Heart right ventricle (tissue), 16 donors: Measurements from ENCODE around the gene LRP6. TPM values are rescaled to one million over a fixed set of nuclear protein-coding genes. Genes with fewer than 3 reads are reported as not detected.

Experiments
- ATAC-seq, 8 donors: fragments of 200-7000 bp; cut with Tn5 transposase; one replicate each; pipeline ENCODE4 v1.9.1; 2020; ENCODE audit warnings: mild to moderate bottlenecking in 8 of 8, moderate library complexity in 8 of 8, moderate number of reproducible peaks in 1 of 8
- DNase-seq, 2 donors: peaks; one replicate each; pipeline ENCODE4 v3.0.0-alpha.2; 2020
- H3K27ac ChIP-seq, 10 donors: fragments of 200-600 bp; sonication (generic) in 2 of 10; one replicate each; pipeline versions ENCODE4 v1.5.0 to v1.8.0; 2020 to 2022; ENCODE audit warnings: mild to moderate bottlenecking in 3 of 10
- H3K27me3 ChIP-seq, 7 donors: fragments of 200-600 bp; one replicate each; pipeline ENCODE4 v1.8.0; 2021 to 2022; ENCODE audit warnings: mild to moderate bottlenecking in 2 of 7
- H3K36me3 ChIP-seq, 9 donors: fragments of 200-600 bp; sonication (generic) in 1 of 9; one replicate each; pipeline versions ENCODE4 v1.5.0 to v1.8.0; 2020 to 2022; ENCODE audit warnings: mild to moderate bottlenecking in 2 of 9
- H3K4me1 ChIP-seq, 9 donors: fragments of 200-600 bp; sonication (generic) in 1 of 9; one replicate each; pipeline versions ENCODE4 v1.5.0 to v1.8.0; 2020 to 2022; ENCODE audit warnings: mild to moderate bottlenecking in 4 of 9
- H3K4me3 ChIP-seq, 10 donors: fragments of 200-600 bp; sonication (generic) in 2 of 10; one replicate each; pipeline versions ENCODE4 v1.5.0 to v1.8.0; 2020 to 2022; ENCODE audit warnings: mild to moderate bottlenecking in 7 of 10, moderate library complexity in 2 of 10
- H3K9me3 ChIP-seq, 11 donors: fragments of 200-600 bp in 10 of 11; sonication (generic) in 2 of 11; one replicate each; pipeline versions ENCODE4 v1.5.0 to v1.8.0; 2013 to 2022; ENCODE audit warnings: mild to moderate bottlenecking in 2 of 11, control low read depth in 1 of 11, moderate library complexity in 1 of 11
- WGBS, 2 donors: extraction: QIAGEN DNeasy Blood & Tissue Kit; methylation state at CpG; one replicate each; pipeline ENCODE4 v1.1.7; 2013; ENCODE audit warnings: inconsistent platforms in 1 of 2; 5-methylcytosine and 5-hydroxymethylcytosine counted together
- intact Hi-C, 10 donors: fragments of 100-400 bp; cut with DNase I; formaldehyde crosslinking; loops; one replicate each; pipeline versions ENCODE4 v1.11.1 to v1.14.2; 2022
- polyA plus RNA-seq, 2 donors: library from polyadenylated mRNA; stranded (reverse); fragments of 200-250 nt; gene quantifications; one replicate each; pipeline ENCODE4 v1.2.3, GENCODE V29; 2013
- total RNA-seq, 10 donors: library from RNA; stranded (reverse); fragmentation: NEBNext Ultra II Directional in 3 of 10; extraction: Animal tissue kit (Norgen Biotek cat#: 25700) in 3 of 10; gene quantifications; one replicate each; pipeline versions ENCODE4 v1.2.1 to v1.2.4, GENCODE V29; 2021 to 2023
- TF ChIP-seq, protein P1 (sequence below), 9 donors: fragments of 200-600 bp; sonication (generic) in 2 of 9; IDR thresholded peaks; one replicate each; pipeline versions ENCODE4 v1.5.0 to v1.8.0; 2021 to 2022; ENCODE audit warnings: antibody characterized with exemption in 9 of 9, mild to moderate bottlenecking in 5 of 9, moderate library complexity in 1 of 9
- donor health status: Arrhythmogenic right ventricular cardiomyopathy.
- donor health status: ischemic (EF 13 %, LVEDD 7.1; RV severe dilation, severe dysfunction).
- donor health status: healthy with polysubstance abuse.
- donor health status: DM: no; HTN: yes; CAD: no.
- donor health status: DM: no; HTN: no; CAD: no.
- donor health status: ischemic (EF 25% LVEDD 6.9; RV normal size, moderate dysfunction).
- donor health status: ischemic (EF 25% LVEDD 5.7; RV mildly dilated, moderate dysfunction).
- donor health status: healthy.
- donor health status: DM: yes; HTN: yes; CAD: no.
- donor health status: Ischemic cardiomyopathy.
- donor health status: ischemic (EF 35%, LVEDD 5.7; RV mildly dilated, moderate dysfunction).
- donor health status: nonischemic (EF 11% LVEDD 7.7; RV severe dilation, severe dysfunction).
- donor health status: DM: yes; HTN: yes; CAD: no.
- donor health status: PGD.
- donor health status: ischemic (EF 29% LVEDD 5.4; RV normal size, mild dysfunction).
- donor health status: nonischemic (EF 23%, LVEDD 6.1; RV moderate dilation, normal function).

LRP6 gene
- total and polyA plus RNA-seq, 12 donors = 3.1 to 31.1 (median 24.8) TPM

DNA sequence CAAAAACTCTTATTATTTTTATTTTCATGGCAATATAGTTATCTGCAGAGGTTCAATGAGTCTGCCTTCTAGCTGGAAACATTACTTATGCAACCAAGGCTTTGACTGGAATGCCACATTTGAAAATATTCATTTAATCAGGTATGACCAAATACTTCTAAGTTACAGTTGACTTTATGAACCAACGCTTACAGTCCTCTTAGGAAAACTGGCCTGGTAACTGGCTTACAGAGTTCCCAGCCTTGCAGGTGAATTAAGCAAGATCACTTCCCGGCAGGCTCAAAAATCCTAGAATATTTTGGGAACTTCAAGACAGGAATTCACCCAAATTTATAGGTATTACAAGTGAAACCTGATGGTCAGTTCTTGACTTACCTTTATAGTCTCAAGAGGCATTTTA lies 12.3 kb downstream of the LRP6 start:
- DNase-seq (no peak), ATAC-seq (no peak)
- intact Hi-C loops = no loop called here
- TF ChIP-seq, protein P1, sequence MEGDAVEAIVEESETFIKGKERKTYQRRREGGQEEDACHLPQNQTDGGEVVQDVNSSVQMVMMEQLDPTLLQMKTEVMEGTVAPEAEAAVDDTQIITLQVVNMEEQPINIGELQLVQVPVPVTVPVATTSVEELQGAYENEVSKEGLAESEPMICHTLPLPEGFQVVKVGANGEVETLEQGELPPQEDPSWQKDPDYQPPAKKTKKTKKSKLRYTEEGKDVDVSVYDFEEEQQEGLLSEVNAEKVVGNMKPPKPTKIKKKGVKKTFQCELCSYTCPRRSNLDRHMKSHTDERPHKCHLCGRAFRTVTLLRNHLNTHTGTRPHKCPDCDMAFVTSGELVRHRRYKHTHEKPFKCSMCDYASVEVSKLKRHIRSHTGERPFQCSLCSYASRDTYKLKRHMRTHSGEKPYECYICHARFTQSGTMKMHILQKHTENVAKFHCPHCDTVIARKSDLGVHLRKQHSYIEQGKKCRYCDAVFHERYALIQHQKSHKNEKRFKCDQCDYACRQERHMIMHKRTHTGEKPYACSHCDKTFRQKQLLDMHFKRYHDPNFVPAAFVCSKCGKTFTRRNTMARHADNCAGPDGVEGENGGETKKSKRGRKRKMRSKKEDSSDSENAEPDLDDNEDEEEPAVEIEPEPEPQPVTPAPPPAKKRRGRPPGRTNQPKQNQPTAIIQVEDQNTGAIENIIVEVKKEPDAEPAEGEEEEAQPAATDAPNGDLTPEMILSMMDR (IDR thresholded peaks at IDR 0.05) = no peak
- Histone ChIP-seq H3K27ac (no peak overlapping the region), H3K4me3 (no peak overlapping the region), H3K9me3 (no peaks in the 10 kb centered on the region), H3K27me3 (no peaks in the 10 kb centered on the region), H3K4me1 (peaks cover 0 to 17% (median 0%) of the 10 kb centered on the region in 9 donors), H3K36me3 (no peaks in the 10 kb centered on the region)
- WGBS, 2 donors = 93 to 95% methylated on average over 2 of the region's 2 CpGs

DNA sequence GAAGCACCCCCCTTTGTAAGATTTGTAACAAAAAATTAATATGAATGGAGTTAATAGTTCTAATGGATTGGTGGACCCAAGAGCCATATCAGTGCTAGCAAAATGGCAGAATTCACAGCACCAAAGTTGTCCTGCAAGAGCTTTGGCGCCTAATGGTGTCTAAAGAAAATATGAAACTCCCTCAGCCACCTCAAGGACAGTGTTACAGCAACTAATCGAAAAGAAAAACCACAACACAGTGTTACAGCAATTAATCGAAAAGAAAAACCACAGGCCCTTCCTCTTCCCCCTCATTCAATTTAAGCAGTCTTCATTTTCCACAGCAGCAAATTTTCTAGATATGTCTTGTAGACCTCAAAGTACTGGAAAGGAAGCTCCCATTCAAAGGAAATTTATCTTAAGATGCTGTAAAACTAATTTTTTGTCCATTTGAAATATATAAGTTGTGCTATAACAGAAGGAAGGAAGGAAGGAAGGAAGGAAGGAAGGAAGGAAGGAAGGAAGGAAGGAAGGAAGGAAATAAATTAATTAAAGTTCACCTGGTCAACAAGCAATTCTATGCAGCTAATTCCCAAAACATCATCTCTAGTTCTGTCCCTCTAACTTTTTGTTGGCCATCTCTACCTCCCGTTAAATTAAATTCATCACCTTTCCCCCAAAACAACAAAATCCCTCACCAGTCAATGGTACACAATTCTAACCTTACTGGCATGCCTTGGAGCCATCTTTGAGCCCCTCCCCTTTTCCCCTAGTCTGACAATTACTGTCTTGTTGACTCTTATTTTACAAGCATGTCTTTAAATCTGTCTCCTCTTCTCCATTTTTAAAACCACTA lies 17.4 kb downstream of the LRP6 start:
- 89 to 92% methylated on average over 4 of the region's 4 CpGs for WGBS, 2 donors

DNA sequence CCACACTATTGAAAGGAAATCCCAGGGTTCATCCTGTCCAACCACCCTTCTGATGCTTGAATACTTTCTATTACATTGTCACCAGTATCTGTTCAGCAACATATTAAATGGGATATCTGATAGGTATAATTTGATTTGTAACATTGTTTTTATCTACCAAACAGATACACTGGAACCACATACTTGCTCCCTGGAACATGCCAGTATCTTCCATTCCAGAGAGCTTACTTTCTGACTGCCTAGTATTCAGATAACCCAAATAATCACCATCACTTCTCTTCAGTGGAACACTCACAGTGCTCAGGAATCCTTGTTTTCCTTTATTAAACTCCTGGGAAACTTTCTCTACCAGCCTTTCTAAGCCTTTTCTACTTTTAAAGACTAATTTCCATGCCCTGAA lies 19.3 kb downstream of the LRP6 start:
- Histone ChIP-seq H3K4me3 (no peak overlapping the region), H3K9me3 (no peaks in the 10 kb centered on the region), H3K27me3 (no peaks in the 10 kb centered on the region), H3K27ac (no peak overlapping the region), H3K4me1 (peaks cover 0 to 16% (median 0%) of the 10 kb centered on the region in 9 donors), H3K36me3 (peaks cover 0 to 11% (median 0%) of the 10 kb centered on the region in 9 donors)
- TF ChIP-seq, protein P1 (IDR thresholded peaks at IDR 0.05) = no peak
- DNase-seq (no peak), ATAC-seq (no peak)
- intact Hi-C loops = no loop called here

More for the DNA sequence above, 17.4 kb downstream of the LRP6 start:
- Histone ChIP-seq H3K4me3 (no peak overlapping the region), H3K27ac (no peak overlapping the region), H3K9me3 (no peaks in the 10 kb centered on the region), H3K4me1 (peaks cover 0 to 12% (median 0%) of the 10 kb centered on the region in 9 donors), H3K27me3 (no peaks in the 10 kb centered on the region), H3K36me3 (no peaks in the 10 kb centered on the region)
- no peak for ATAC-seq
- DNase-seq = no peak
- TF ChIP-seq, protein P1 (IDR thresholded peaks at IDR 0.05) = no peak
- intact Hi-C loops = no loop called here

DNA sequence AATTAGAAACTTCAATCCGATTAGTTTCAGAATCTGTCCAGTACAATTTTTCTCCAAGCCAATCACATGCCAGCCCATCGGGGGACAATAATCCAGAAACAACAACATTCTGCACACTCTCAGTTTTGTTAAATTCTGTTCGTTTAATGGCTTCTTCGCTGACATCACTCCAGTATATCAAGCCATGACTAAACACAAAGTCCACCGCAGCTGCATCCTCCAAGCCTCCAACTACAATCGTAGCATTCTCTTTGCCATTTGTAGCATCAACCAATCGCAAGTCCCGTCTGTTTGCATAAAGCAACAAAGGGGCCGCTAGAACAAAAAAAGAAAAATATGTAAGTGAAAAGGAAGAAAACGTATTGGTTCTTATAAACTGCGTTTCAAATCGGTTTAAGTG lies 22.5 kb downstream of the LRP6 start:
- H3K36me3 ChIP-seq = peaks cover 0 to 11% (median 0%) of the 10 kb centered on the region in 9 donors
- H3K27ac ChIP-seq = no peak overlapping the region
- H3K4me3 ChIP-seq = no peak overlapping the region
- no peaks in the 10 kb centered on the region for H3K9me3 ChIP-seq
- intact Hi-C loops = no loop called here
- ATAC-seq (no peak), DNase-seq (no peak)
- H3K27me3 ChIP-seq = no peaks in the 10 kb centered on the region
- TF ChIP-seq, protein P1 (IDR thresholded peaks at IDR 0.05) = no peak
- H3K4me1 ChIP-seq = peaks cover 0 to 38% (median 7%) of the 10 kb centered on the region in 9 donors
- 92 to 97% methylated on average over 12 of the region's 12 CpGs for WGBS, 2 donors
